T-helper 1 cell (primary cell): ENCODE data around the gene KCNIP3.
A peak's percentile ranks its signal among the peaks of the same experiment; 100 is the strongest.
"Not testable (repeated sequence)": the region's sequence is repeated elsewhere in the genome, so short reads cannot be mapped to it uniquely, and the experiment has no call there.

Experiments
- DNase-seq, 5 donors: peaks; one replicate each; pipeline ENCODE4 v3.0.0-alpha.2; 2012 to 2020

The KCNIP3 gene

DNA sequence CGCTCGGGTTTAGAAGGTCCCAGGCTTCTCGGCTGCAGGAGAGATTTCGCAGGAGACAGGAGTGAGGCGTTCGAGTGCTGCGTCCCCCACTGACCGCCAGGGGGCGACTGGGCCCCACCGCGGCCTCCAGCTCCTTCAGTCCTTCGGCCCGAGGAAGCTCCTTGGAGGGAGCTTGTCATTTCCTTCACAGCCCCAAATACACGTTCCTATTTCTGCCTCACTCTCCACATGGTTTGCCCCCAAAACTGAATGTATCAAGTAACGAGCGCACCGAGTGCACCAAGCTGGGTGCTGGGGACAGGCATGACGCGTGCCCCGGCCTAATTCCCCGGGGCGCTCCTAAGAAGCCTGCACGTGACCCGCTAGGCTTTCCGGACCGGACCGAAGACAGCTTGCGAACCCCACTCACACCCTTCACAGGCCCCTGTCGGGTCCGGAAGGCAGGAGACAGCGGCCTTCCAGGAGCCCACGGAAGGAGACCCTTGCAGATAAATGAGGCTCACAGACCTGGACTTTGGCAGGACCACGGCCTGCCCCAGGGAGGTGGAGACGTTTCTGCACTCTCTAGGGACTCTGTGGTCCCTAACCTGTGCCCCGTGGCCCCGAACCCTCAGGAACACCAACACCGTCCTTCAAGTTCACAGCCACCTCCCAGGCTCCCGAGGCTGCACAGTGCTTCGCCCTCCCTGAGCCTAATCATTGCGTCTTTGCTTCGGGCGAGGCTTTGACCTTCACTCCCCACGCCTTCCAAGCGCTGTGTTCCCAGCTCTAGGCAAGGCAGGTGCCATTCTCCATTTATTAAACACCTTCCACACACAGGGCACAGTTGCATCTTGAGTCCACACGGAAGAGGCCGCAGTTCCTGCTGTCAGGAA is 92.3 kb downstream of the KCNIP3 start:
- DNase-seq = peak in 2 of 5 donors; percentile 28 to 41

DNA sequence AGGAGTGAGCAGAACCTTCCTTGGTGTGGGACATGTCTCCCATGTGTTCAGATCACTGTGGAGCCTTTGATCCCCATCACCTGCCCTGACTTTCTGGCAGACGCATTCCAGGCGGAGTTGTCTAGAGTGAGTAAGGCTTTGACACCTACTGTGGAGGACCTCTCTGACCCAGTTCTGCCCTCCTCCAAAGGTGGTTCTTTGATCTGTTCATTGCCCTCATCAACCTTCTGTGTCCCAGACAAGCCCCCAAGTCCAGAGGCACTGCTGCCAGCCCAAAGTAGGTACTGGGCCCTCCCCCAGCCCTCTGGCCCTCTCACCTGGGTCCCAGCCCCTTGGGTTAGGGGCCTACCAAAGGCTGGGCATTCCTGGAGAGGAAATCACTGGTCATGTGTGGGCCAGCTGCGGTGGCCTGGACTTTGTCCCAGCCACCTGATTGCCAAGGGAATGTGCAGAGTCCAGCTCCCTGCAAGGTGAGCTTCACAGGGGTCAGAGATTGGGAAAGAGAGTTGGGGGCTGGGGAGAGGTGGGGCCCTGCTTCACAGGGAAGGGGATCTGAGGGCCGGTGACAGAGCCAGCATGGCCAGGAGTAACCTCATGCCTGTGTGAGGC is 93.2 kb downstream of the KCNIP3 start:
- no peak for DNase-seq

DNA sequence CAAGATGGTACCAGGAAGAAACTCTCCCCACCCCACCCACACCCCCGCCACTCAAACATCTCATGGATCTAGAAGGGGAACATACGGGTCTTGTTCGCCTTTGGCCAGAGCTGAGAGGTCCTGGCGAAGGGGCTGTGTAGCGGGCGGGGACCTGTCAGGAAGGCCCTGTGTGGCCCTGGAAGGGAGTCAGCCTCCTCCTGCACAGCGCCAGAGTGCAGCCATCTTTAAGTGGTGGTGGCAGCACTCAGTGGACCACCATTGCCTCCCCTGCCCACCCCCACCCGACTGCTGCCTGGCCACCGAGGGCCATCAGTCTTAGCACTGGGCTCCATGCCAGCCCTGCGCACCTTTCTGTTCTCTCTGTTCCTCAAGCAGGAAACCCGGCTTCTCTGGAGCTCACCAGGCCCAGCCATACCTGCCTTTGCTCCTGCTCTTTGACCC is 93.8 kb downstream of the KCNIP3 start:
- DNase-seq = no peak

DNA sequence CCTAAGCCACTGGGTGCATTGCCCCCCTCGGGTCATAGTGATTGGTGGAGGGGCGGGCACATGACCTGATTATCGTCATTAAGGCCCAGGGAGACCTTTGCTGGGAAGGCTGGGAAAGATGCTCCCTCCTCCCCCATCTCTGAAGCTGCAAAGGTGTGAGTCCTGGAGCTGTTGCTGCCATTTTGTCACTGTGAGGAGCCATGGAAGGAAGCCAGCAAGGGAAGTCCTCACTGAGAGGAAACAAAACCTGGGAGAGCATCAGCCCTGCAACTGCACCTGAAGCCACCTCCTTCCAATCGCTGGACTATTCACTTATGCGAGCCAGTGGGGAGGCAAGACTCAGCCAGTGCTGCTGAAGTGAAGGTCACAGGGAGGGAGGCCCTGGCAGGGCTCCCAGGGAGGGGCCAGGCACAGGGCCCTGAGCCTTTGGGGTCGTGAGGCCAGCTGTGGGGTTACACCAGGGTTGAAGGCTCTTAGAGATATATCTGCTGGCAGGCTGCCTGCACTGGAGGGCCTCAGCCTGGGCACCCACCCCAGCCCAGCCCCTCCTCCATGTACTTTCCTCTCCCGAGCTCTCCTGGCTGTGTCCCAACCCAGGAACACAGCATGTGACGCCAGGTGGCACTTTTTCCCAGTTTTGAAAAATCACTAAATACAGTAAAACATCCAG is 94.6 kb downstream of the KCNIP3 start:
- DNase-seq = no peak

DNA sequence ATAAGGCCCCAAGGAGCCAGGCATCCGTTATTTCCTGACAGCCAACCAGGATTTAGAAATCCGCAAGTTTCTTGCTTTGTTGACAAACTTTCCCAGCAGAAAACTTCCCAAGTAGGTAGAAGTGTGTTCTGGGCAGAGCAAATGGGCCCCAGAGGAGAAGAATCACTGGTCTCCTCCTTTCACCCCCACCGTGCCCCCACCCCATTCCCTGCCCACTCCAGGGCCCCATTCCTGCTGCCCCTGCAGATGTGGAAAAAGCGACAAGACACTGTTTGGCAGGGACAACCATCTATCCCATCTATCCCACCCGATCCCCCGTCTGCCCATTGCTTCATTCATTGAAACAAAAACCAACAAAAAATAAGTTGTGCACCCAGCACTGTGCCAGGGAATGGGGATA is 95.2 kb downstream of the KCNIP3 start:
- no peak for DNase-seq

DNA sequence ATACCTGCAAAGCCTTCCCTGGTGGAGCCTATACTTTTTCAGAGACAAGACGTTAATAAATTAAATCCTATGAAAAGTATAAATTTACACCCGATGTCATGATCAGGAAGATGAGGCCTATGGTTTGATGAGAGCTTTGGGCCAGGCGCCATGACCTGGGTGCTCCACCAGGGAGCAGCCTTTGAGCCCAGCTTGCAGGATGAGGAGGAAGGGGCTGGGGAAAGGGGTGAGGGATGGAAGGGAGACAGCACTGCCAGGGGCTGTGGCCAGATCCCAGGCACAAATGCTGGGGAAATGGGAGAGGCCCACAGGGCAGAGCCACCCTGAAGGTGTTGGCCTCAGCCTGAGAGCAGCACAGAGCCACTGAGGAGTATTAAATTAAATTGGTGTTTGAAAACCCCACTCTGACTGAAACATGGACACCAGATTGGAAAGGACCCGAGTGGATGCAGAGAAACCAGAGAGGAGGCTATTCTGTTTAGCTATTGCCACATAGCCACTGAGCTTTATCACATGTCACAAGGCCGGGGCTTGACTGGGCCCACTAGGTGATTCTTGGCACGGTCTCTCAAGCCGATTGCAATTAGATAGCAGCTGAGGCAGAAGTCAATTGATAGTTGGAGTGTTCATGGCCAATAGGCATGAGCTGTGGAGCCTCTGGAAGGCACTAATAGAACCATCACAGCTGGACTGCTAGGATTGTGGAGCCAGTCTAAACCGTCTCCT is 95.7 kb downstream of the KCNIP3 start:
- DNase-seq = no peak

DNA sequence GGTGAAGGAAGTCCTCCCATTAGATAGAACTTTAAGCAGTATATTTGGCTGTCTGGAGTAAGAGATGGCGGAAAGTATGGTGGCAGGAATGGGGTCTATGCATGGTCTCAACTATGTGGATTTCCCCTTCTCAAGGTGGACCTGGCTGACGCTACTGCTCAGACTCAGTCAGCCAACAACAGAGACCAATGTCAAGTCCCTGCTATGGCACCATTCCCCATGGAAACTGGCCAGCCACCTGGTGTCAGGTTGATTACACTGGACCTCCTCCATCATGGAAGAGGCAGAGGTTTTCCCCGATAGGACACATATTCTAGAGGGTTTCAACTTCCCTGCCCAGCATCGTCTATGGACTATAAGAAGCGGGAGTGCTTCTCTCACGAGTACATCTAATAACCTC is 96.8 kb downstream of the KCNIP3 start:
- DNase-seq = no peak

DNA sequence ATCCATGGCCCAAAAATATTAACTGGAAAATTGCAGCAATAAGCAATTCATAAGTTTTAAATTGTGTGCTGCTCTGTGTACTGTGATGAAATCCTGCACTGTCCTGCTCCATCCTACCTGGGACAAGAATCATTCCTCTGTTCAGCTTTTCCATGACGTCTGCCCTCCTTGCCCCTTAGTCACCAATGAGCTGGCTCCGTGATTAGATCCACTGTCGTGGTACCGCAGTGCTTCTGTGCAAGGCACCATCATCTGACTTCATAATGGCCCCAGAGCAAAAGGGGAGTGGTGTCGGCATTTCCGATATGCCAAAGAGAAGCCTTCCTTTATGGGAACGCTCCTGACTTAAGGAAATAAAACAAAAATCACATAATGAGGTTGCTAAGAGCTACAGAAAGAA is 101.9 kb downstream of the KCNIP3 start:
- no peak for DNase-seq

DNA sequence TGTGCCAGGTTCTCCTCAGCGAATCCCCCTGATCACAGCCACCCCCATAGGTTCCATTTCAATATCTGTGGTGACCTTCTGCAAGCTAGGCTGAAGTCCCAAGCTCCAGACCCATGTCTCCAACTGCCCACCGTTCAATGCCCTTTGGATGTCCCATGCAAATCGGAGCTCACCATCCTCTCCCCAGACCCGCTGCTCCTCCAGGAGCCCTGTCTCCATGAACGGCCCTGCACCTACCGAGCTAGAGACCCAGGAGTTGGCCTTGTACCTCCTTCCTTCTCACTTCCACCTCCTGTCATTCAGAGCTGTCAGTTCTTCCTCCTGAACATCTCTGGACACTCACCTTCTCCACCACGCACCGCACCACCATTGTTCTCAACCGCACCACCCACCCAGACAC is 104.3 kb downstream of the KCNIP3 start:
- no peak for DNase-seq

DNA sequence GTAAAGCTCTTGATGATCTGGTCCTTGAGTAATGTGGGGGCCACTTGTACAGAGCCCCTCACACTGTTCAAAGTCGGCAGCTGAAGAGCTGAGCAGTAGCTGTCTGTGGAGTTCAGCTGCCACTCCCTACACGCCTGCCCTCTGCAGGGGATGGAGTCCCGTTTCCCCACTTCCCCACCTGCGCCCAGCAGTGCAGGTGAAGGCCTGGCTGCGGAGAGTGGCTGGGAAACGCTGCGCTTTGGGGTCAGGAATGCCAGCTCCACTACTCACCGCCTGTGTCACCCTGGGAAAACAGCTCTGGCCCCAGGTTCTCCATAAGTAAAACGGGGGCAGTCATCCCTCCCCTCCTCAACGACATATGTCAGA is 104.8 kb downstream of the KCNIP3 start:
- DNase-seq = peak in 2 of 5 donors; percentile 6 to 8

DNA sequence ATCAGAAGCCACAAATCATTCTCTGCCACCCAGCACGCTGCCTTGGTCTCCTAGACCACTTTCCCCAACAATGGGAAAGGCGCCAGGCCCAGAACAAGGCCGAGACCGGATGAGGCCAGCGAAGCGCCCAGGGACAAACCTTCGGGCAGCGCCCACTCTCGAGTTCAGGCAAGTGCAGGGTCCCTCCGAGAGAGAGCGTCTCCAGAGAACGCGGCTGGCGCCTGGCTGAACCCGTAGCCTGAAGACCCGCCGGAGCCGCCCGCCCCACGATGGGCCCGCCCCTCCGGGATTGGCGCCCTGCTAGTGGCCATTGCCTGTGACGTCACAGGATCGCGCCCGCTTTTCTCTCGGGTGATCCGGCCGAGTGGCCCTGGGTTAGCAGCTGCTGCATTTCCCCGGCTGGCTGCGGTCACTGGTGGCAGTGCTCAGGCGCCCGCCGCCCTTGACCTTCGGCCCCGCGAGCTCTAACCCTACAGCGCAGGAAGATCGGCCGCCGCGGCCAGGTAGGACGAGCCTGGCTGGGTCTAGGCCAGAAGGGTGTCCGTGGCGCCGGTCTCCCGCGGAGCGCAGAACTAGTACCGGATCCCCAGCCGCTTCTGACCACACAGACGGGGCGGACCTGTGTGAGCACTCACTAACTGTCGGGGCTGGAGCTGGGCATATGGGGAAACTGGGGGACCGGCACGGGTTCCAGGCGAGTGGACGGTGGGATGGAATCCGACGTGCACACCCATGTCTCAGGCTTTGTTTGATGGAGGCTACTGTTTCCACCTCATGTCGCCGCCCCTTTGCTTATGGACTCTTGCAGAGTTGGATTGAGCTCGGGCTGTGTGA is 105.4 kb downstream of the KCNIP3 start, which contains the start of gene FAHD2A:
TSS of gene FAHD2A (plus strand) at position 339 of the 834 bp plus-strand sequence. CDS start 2,851 bp downstream, outside the sequence.
- peak; percentile 78 to 93 (median 88) for DNase-seq

DNA sequence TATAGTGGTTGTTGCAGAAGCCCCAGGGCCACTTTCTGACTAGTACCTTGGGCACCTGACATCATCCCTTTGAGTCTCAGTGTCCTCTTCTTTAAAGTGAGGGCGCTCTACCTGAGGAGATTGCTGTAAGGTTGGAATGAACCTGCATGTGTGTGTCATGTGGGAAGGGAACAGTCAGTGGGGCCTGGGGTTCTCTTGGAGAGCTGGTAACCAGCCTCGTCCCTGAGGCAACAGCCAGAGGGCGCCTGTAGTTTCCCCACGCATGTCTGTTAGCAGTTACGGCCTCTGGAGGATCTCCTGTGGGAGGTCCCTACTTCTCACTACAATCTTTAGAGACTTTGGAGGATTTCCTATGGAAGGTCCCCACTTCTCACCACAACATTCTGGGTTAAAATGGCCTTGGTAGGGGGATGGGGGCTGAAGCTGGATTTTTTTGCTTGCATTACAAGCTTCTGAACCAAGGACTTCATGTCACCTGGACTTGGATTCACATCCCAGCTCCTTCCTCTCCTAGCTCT is 106.1 kb downstream of the KCNIP3 start:
- peak in 2 of 5 donors; percentile 29 to 31 for DNase-seq

DNA sequence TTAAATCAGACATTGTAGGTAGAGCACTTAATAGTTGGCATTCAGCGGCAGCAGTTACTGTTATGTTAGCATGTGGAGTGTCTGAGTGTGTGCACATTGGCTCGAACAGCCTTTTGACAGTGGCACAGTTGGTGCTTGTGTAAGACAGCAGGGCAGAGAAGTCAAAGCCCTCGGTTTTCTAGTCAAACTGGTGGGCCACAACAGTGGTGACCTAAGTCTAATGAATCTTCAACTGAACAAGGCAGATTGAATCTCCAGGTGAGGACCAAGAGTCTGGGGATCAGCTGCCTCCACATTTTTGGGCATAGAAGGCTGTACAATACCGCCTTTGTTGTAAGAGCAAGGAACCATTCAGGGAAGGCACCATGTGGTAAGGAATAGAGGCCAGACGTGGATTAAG is 106.7 kb downstream of the KCNIP3 start:
- not testable (repeated sequence) for DNase-seq

DNA sequence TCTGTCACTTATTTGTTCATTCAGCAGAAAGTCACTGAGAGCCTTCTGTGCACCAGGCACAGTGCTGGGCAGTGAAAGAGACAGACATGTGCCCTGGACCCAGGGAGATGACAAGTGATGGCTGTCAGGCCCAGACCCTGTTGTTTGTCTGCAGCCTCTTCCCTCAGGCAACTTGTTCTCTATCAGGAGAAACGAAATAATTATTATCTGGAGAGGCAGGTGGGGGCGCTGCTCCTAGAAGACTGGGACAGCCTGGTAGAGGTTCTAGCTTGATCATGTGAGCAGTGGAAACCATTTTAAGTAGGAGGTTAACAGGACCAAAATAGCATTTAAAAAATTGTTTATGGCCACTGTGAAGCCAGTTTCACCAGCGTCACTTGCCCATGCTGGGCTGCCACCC is 107.5 kb downstream of the KCNIP3 start:
- DNase-seq = not testable (repeated sequence)

DNA sequence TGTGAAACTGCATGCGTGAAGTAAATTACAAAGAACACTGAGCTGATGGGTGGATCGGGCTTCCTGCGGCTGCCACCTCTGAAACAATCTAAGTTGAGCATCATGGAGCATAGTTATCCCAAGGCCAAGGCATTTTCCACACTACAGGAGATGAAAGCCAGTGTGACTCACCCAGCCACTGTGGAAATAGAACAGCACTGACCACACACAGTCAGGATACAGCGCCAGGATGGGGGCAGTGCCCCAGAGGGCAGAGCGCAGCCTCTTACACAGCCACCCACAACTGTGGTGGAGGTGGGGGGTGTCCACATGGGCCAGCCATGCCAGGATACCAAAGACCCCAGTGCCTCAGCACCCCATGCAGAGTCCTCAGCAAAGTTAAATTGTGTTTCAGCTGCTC is 114.1 kb downstream of the KCNIP3 start:
- not testable (repeated sequence) for DNase-seq

DNA sequence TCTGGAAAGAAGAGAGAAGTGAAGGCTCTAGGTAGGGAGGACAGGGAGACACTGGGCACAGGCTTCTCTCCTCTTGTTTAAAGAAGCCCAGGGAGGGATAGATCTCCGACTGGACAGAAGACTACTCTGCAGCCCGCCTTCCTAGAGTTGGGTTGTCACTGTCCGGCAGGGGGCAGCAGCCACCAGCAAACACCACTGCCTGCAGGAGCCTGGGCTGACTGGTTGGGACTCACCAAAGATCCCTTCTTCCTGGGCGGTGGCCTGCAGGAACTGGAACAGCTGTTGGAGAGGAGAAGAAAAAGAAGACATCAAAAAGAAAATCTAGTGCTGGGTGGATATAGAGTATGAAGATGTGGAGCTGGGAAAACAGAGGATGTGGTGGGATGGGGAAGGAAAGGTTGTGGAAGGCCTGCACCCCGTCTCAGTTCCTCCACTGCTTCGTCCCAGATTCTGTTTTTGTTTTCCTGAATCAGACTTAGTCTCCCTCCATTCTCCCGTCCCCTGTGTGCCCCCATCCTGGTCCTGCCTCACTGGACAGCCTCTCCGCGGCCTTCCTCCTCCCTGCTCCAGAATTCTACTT is 117.0 kb downstream of the KCNIP3 start:
- DNase-seq = peak in 4 of 5 donors; percentile 22 to 58 (median 43)

DNA sequence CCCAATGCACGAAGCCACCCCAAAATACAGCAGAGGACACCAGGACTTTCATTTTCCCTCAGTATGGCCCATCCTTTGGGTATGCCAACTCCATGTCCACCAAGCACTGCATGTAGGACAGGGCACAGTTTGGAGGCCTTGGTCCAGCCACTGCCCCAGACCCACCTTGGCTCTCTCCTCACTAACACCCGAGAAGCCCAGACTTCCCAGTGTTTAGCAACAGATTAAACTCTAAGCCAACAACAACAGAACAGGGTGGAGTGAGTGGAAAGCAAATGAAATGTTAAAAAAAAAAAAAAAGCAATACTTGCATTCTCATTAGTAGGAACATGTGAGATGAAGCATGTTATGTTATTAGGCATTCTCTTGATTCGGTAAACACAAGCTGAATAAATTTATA is 118.0 kb downstream of the KCNIP3 start:
- not testable (repeated sequence) for DNase-seq

DNA sequence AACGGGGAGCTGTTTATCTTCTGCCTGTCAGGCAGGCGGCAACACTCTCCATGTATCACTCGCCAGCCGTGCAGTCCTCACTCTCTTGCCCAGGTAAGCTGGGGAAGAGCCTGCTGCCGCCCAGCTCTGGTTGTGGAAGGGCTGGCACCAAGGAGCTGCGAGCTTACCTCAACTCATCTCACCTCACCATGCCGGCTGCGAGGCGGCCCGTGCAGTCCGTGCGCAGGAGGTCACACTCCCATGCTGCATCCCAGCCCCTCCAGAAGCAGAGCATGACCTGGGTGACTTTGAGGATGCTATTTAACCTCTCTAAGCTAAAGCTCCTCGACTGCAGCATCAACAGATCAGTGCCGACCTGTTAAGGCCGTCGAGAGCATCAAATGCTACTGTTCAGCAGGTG is 118.4 kb downstream of the KCNIP3 start:
- not testable (repeated sequence) for DNase-seq

DNA sequence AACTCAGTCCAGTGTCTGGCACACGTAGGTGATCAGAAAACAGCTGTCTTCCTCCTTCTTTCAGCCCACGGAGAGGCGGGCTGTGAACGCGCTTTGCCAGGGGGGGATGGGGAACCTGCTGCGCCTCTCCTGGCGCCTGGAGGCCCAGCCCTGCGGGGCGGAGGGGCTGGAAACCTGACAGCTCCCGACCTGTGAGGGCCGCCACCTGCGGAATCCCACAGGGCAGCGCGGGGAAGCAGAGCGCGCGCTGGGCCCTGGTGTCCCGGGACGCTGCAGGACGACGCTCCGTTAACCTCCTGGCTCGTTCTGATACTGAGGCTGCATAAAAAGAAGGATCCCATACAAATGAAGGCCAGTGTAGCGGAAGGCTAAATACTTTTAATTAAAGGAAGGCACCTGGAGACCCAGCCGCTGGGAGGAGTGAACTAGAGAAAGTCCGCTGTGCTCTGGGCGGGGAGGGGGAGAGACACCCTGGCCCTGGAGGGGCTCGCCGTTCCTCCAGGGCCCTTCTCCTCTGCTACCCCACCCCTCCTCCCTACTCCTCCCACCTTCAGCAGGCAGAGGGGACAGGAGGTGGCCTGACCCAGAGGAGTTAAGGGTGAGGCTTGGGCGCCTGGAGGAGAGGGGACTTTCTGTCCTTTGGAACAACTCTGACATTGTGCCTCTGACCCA is 130.2 kb downstream of the KCNIP3 start:
- DNase-seq = not testable (repeated sequence)

DNA sequence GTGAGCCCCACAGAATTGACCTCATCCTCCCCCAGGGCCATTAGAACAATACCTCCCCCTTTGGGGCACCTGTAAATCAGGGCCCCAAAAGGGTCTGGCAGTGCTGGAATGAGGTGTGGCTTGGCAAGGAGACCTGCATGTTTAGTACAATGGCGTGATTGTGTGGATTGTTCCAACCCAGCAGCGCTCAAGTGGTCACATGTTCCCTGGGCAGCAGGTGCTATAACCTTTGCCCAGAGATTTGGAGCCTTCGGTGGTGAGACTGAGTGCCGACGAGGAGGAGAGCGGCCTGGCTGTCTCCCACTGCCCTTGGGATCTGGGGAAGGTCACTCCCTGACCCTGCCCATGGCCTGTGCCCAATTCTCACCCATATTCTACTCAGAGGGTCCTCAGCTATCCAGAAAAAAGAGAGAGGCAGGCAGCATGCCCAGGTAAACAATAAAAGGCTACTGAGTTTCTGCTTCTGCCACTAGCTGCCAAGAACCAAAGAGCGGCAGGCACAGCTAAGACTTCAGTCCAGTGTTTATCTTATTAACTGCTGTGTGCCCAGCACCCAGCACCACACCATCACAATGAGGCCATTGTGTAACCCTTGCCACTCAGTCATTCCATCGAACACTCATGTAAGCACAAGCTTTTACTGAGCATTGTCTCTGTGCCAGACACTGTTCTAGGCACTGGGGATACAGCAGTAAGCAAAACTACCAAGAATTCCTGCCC is 132.8 kb downstream of the KCNIP3 start:
- DNase-seq = not testable (repeated sequence)
